PFSK-1 (cell line): ENCODE results near the gene FAM234A.

ENCODE experiments used
- FOXP2 ChIP-seq: optimal IDR thresholded peaks from 2 replicates; pipeline ENCODE3; 2011; ENCODE audit warnings: borderline replicate concordance, control low read depth, inconsistent platforms; ENCODE audit not compliant: insufficient read depth; ENCODE audit errors: extremely low read length, extremely low read depth
- POLR2AphosphoS5 ChIP-seq: IDR thresholded peaks from 2 replicates; pipeline ENCODE4 v1.6.1; 2012; ENCODE audit warnings: low read depth, mild to moderate bottlenecking, control low read depth, low read length, moderate library complexity
- SIN3A ChIP-seq: IDR thresholded peaks from 2 replicates; pipeline ENCODE4 v1.6.1; 2012; ENCODE audit warnings: mild to moderate bottlenecking, low read length, moderate library complexity, borderline replicate concordance; ENCODE audit not compliant: insufficient read depth
- TAF1 ChIP-seq: IDR thresholded peaks from 2 replicates; pipeline ENCODE4 v1.6.1; 2012; ENCODE audit warnings: low read length, control low read depth, borderline replicate concordance; ENCODE audit not compliant: insufficient read depth
- TF ChIP-seq, protein P1 (sequence below), 2 experiments: IDR thresholded peaks; 2 replicates each; pipeline versions ENCODE4 v1.6.1 to v1.8.0; 2011 to 2012; ENCODE audit warnings: low read depth in 2 of 2, low read length in 2 of 2, control low read depth in 1 of 2, inconsistent platforms in 1 of 2, mild to moderate bottlenecking in 1 of 2, moderate library complexity in 1 of 2; ENCODE audit not compliant: insufficient read depth in 1 of 2

The FAM234A gene

DNA sequence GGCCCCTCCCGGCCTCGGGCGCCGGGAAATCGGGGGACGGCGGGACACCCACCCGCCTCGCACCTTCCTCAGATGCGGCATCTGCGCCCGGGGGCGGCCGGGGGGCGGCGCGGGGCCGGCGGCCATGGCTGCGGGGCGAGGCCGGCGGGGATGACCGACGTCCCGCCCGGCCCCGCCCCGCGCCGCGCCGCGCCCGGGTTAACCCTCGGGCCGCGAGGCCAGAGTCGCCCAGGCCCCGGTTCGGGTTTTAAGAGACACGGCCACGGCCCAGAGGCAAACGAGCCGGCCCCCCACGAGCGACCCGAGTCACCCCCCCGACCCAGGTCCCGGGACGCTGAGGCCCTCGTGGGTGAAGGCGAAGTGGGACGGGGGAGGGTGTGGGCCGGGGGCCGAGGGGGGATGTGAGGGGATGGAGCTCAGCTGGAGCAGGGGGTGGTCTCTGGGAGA is 41.2 kb downstream of the FAM234A start, which contains the start of gene RGS11:
RGS11 (minus strand) TSS at position 159 of the 447 bp plus-strand sequence; CDS start at position 126, 33 bp downstream.
- no peak for TF ChIP-seq TAF1
- TF ChIP-seq SIN3A: no peak
- no peak for TF ChIP-seq POLR2AphosphoS5
- no peak for TF ChIP-seq FOXP2
- TF ChIP-seq, protein P1, sequence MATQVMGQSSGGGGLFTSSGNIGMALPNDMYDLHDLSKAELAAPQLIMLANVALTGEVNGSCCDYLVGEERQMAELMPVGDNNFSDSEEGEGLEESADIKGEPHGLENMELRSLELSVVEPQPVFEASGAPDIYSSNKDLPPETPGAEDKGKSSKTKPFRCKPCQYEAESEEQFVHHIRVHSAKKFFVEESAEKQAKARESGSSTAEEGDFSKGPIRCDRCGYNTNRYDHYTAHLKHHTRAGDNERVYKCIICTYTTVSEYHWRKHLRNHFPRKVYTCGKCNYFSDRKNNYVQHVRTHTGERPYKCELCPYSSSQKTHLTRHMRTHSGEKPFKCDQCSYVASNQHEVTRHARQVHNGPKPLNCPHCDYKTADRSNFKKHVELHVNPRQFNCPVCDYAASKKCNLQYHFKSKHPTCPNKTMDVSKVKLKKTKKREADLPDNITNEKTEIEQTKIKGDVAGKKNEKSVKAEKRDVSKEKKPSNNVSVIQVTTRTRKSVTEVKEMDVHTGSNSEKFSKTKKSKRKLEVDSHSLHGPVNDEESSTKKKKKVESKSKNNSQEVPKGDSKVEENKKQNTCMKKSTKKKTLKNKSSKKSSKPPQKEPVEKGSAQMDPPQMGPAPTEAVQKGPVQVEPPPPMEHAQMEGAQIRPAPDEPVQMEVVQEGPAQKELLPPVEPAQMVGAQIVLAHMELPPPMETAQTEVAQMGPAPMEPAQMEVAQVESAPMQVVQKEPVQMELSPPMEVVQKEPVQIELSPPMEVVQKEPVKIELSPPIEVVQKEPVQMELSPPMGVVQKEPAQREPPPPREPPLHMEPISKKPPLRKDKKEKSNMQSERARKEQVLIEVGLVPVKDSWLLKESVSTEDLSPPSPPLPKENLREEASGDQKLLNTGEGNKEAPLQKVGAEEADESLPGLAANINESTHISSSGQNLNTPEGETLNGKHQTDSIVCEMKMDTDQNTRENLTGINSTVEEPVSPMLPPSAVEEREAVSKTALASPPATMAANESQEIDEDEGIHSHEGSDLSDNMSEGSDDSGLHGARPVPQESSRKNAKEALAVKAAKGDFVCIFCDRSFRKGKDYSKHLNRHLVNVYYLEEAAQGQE (IDR thresholded peaks at IDR 0.05; ENCODE audit: insufficient read depth in 1 of 2, low read depth in 2 of 2, low read length in 2 of 2): no peak

DNA sequence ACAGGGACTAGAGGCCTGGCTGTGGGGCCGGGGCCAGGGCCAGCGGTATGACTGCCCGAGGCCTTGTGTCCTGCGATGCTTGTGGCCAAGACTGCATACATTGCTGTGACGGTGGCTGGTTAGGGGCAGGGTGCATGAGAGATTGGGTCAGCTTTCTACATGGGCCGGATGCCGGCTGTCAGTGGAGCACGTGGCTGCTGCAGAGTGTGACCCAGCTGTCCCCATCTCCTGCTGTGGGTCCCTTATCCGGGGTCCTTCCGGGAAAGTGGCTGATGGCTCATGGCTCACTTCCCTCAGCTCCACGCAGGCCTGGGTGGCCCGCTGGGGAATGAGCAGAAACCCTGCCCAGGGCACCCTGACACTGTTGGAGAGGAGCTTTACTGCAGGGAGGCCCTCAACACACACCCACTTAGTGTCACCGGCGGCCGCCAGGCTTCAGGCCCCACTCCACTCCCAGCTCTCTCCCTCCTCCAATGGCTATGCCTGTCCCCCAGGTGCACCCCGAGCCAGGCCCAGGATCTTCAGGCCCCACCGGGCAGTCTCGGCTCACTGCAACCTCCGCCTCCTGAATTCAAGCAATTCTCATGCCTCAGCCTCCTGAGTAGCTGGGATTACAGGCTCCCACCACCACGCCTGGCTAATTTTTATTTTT is 41.9 kb downstream of the FAM234A start:
- TF ChIP-seq SIN3A (no peak), POLR2AphosphoS5 (no peak), TAF1 (no peak), FOXP2 (no peak)
- TF ChIP-seq, protein P1 (IDR thresholded peaks at IDR 0.05; ENCODE audit: insufficient read depth in 1 of 2, low read depth in 2 of 2, low read length in 2 of 2): no peak

DNA sequence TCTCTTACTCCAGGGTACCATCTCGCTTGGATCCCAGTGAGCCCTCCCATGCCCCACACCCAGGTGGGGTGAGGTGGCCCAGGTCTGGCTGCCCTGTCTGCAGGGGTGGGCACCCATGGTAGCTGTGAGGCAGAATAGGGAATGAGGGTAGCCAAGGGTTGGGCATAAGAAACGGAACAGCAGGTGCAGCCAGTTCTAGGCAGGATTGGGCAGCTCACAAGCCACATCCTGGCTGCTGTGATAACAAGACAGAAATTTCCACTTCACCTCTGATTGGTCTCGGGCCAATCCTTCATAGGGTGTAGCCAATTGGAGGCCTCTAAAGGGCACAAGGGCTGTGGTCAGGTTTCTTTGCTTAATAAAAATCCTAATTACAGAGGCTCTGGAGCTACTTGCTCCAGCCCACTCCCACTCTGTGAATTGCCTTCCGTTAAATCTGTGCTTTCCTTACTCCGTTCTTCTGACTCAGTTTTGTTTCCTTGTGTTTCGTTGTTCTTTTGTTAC is 44.3 kb downstream of the FAM234A start:
- TF ChIP-seq FOXP2: no peak

DNA sequence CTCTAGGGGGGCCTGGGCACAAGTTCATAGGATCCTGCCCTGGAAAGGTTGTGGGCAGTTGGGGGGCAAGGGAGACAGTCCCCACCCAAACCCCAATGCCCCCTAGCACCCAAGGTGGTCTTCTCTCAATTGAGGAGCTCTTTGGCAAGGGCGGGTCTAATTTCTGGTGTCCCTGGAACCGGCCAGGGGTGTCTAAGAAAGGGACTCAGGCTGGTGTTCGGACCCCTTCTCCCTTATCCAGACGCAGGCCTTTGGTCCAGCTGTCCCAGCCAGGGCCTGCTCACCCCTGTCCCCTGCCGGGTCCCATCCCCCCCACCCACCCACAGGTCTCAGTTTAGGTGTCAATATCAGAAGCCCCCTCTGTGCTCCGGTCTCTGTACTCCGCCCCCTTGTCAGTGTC is 44.9 kb downstream of the FAM234A start:
- TF ChIP-seq FOXP2 (no peak), TAF1 (no peak), SIN3A (no peak), POLR2AphosphoS5 (no peak)
- TF ChIP-seq, protein P1 (IDR thresholded peaks at IDR 0.05; ENCODE audit: insufficient read depth in 1 of 2, low read depth in 2 of 2, low read length in 2 of 2): no peak

DNA sequence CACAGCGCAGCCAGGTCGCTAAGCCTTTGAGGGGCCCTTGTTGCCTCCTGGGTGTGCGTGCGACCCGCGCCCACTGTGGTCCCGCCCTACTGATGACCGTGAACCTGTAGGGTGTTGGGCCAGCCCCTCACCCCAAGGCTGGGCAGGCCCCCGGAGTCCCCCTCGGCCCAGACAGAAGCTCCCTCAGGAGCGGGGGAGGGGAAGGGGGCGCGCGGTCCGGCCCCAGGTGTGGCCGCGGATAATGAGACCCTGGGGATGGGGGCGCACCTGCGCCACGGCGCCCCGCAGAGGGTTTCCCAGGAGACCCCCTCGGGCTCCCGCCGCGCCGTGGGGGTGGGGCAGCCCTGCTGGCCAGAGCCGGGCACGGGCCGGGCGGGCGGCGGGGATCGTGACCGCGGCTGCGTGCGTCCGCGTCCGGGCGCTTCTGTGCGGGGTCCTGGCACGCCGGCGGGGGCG is 45.4 kb downstream of the FAM234A start:
- no peak for TF ChIP-seq FOXP2
- no peak for TF ChIP-seq POLR2AphosphoS5
- no peak for TF ChIP-seq SIN3A
- no peak for TF ChIP-seq TAF1
- TF ChIP-seq, protein P1 (IDR thresholded peaks at IDR 0.05; ENCODE audit: insufficient read depth in 1 of 2, low read depth in 2 of 2, low read length in 2 of 2): no peak
